ENCODE results near the gene CLDN3. TPM values are rescaled to one million over a fixed set of nuclear protein-coding genes. Genes with fewer than 3 reads are reported as not detected.

The CLDN3 gene
- total RNA-seq, 2 experiments from 2014 or later, result not detected

Other genes with a start within 250 kb of the CLDN3 start
- gene BAZ1B, start 248.0 kb downstream of the CLDN3 start, total RNA-seq, result 100 to 1,000 TPM; 115 TPM
- gene BCL7B, start 212.6 kb downstream of the CLDN3 start, total RNA-seq, result 10 to 100 TPM; 68.7 to 71.4 TPM
- gene TBL2, start 191.7 kb downstream of the CLDN3 start, total RNA-seq, result 10 to 100 TPM; 36.3 to 37.8 TPM
- gene MLXIPL, start 145.7 kb downstream of the CLDN3 start, total RNA-seq, result not detected
- gene VPS37D, start 102.4 kb downstream of the CLDN3 start, total RNA-seq, result under 1 TPM; 0.13 to 0.23 TPM
- gene DNAJC30, start 86.8 kb downstream of the CLDN3 start, total RNA-seq, result 10 to 100 TPM in 1 of 2 experiments, 1 to 10 TPM in 1; 9.3 to 11.0 TPM
- gene BUD23, start 86.7 kb downstream of the CLDN3 start, total RNA-seq, result 100 to 1,000 TPM; 109 to 112 TPM
- 10 to 100 TPM; 22.2 to 24.1 TPM for gene STX1A, start 50.6 kb downstream of the CLDN3 start, total RNA-seq
- gene ABHD11, start 31.5 kb downstream of the CLDN3 start, total RNA-seq, result 10 to 100 TPM; 26.1 to 26.6 TPM
- gene CLDN4, start 60.7 kb upstream of the CLDN3 start, total RNA-seq, result not detected
- under 1 TPM in 1 of 2 experiments, not detected in 1; 0.21 TPM for gene METTL27, start 72.2 kb upstream of the CLDN3 start, total RNA-seq
- not detected for gene TMEM270, start 90.9 kb upstream of the CLDN3 start, total RNA-seq